Prostate gland (tissue), 2 donors: ENCODE data around the gene PSD2.

Source experiments
- POLR2A ChIP-seq: fragments of 450-650 bp; IDR thresholded peaks from one replicate; pipeline ENCODE4 v1.6.1; 2016; ENCODE audit warnings: antibody characterized with exemption, mild to moderate bottlenecking
- TF ChIP-seq, protein P1 (sequence below), 4 experiments: fragments of 200-600 bp in 2 of 4; fragments of 450-650 bp in 2 of 4; sonication (generic) in 2 of 4; IDR thresholded peaks; 1 replicate in 3 of 4; 2 replicates in 1 of 4; pipeline ENCODE4 v1.5.1; 2016 to 2019; ENCODE audit warnings: antibody characterized with exemption in 4 of 4, mild to moderate bottlenecking in 2 of 4, moderate library complexity in 2 of 4

DNA sequence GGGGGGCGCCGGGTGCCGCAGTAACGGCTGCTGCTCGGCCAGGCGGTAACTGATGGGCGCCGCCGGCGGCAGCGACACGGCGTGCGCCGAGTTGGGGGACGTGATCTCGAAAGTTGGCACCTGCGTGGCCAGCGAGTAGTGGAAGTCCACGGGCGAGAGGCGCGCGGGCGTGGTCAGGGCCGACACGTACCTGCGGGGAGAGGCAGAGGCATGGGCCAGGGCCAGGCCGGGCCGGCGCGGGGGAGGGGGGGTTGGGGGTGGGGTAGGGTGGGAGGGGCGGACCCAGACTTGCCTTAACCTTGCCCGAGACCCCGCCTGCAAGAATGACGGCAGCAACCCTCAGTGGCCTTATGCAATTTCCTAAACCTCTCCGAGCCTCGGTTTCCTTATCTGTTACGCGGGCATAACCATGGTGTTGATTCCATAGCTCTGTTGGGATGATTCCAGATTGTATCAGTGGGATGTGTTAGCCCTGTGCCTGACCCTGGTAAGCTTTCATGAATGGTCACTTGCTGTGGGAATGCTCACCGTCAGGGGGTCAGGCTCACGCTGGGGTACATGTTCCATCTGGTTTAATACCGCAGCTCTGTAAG lies 53.0 kb downstream of the PSD2 start:
- TF ChIP-seq, protein P1, sequence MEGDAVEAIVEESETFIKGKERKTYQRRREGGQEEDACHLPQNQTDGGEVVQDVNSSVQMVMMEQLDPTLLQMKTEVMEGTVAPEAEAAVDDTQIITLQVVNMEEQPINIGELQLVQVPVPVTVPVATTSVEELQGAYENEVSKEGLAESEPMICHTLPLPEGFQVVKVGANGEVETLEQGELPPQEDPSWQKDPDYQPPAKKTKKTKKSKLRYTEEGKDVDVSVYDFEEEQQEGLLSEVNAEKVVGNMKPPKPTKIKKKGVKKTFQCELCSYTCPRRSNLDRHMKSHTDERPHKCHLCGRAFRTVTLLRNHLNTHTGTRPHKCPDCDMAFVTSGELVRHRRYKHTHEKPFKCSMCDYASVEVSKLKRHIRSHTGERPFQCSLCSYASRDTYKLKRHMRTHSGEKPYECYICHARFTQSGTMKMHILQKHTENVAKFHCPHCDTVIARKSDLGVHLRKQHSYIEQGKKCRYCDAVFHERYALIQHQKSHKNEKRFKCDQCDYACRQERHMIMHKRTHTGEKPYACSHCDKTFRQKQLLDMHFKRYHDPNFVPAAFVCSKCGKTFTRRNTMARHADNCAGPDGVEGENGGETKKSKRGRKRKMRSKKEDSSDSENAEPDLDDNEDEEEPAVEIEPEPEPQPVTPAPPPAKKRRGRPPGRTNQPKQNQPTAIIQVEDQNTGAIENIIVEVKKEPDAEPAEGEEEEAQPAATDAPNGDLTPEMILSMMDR (IDR thresholded peaks at IDR 0.05), result no peak
- TF ChIP-seq POLR2A, result no peak
